HG03108 (cell line): ENCODE results near the gene DHX16.
"Not testable (repeated sequence)": the region's sequence is repeated elsewhere in the genome, so short reads cannot be mapped to it uniquely, and the experiment has no call there.

Source experiments
- ATAC-seq: cut with Tn5 transposase; IDR thresholded peaks from one replicate; pipeline ENCODE4 v1.9.1; 2021; ENCODE audit warnings: moderate library complexity; ENCODE audit not compliant: unreplicated experiment

The DHX16 gene

GRCh38 chr6:30679765-30680535, 7.1 kb upstream of the DHX16 start:
- no peak for ATAC-seq

GRCh38 chr6:30678964-30679726, 6.3 kb upstream of the DHX16 start:
- ATAC-seq = peak; percentile 41

- no peak for ATAC-seq
Observed at GRCh38 chr6:30676660-30677285, 4.0 kb upstream of the DHX16 start.

GRCh38 chr6:30670760-30671527, 1.9 kb downstream of the DHX16 start:
- ATAC-seq = no peak

- not testable (repeated sequence) for ATAC-seq
Observed at GRCh38 chr6:30666300-30666699, 6.5 kb downstream of the DHX16 start.

- ATAC-seq = no peak
Observed at GRCh38 chr6:30664994-30665767, 7.6 kb downstream of the DHX16 start.

- not testable (repeated sequence) for ATAC-seq
Observed at GRCh38 chr6:30657922-30658321, 14.9 kb downstream of the DHX16 start.

- ATAC-seq = no peak
Observed at GRCh38 chr6:30657454-30657853, 15.4 kb downstream of the DHX16 start.

GRCh38 chr6:30656513-30656912, 16.3 kb downstream of the DHX16 start:
- no peak for ATAC-seq

GRCh38 chr6:30655743-30656094, 17.1 kb downstream of the DHX16 start:
- ATAC-seq = no peak

GRCh38 chr6:30654798-30655742, 17.7 kb downstream of the DHX16 start:
- ATAC-seq = no peak

GRCh38 chr6:30651143-30651542, 21.7 kb downstream of the DHX16 start:
- ATAC-seq = no peak

- ATAC-seq = peak; percentile 49
Observed at GRCh38 chr6:30647242-30648116, 25.3 kb downstream of the DHX16 start.

GRCh38 chr6:30646450-30647241, 26.2 kb downstream of the DHX16 start, which contains the start of gene C6orf136:
Gene C6orf136 (plus strand): TSS chr6:30647133. CDS start chr6:30647232, 99 bp downstream.
- peak; percentile 53 for ATAC-seq

GRCh38 chr6:30645989-30646388, 26.8 kb downstream of the DHX16 start:
- ATAC-seq = no peak

- ATAC-seq = no peak
Observed at GRCh38 chr6:30644769-30645168, 28.0 kb downstream of the DHX16 start.

GRCh38 chr6:30643656-30644055, 29.1 kb downstream of the DHX16 start:
- ATAC-seq = no peak
